SK-N-SH (cell line): ENCODE measurements around the gene ESYT3. TPM values are rescaled to one million over a fixed set of nuclear protein-coding genes. Genes with fewer than 3 reads are reported as not detected.

ENCODE experiments used
- CTCF ChIA-PET: fragments of 300-600, 350-600 bp; formaldehyde crosslinking; extraction: SDS; loops from one replicate; lab custom pipeline; 2021; lab: Yijun Ruan, JAX
- POLR2A ChIA-PET: fragments of 350-600 bp; sonication (Branson Sonifier 250); formaldehyde crosslinking; extraction: SDS; loops from one replicate; lab custom pipeline; 2020; ENCODE audit warnings: antibody characterized with exemption, inconsistent platforms; lab: Yijun Ruan, JAX
- DNase-seq: peaks from one replicate; pipeline ENCODE4 v3.0.0; 2012
- H2AFZ ChIP-seq: fragments of 200-600 bp; sonication (generic); 2 replicates; pipeline ENCODE4 v1.8.1; 2016; ENCODE audit warnings: antibody characterized with exemption, mild to moderate bottlenecking, low read depth
- H3F3A ChIP-seq: fragments of 200-600 bp; sonication (generic); replicated peaks from 2 replicates; pipeline ENCODE3; 2016; ENCODE audit warnings: antibody characterized with exemption, mild to moderate bottlenecking; ENCODE audit not compliant: insufficient read depth
- H3K27ac ChIP-seq, 2 experiments: fragments of 200-500 bp in 1 of 2; fragments of 200-600 bp in 1 of 2; sonication (Bioruptor generic) in 1 of 2; sonication (generic), shearing (Covaris generic) in 1 of 2; 2 replicates each; pipeline versions ENCODE4 v1.5.1 to v1.6.1; 2014 to 2016; ENCODE audit warnings: low read depth in 2 of 2, inconsistent platforms in 1 of 2, low read length in 1 of 2, mild to moderate bottlenecking in 1 of 2, mixed read lengths in 1 of 2
- H3K27me3 ChIP-seq: fragments of 200-600 bp; sonication (generic), shearing (Covaris generic); 2 replicates; pipeline ENCODE4 v1.6.1; 2016; ENCODE audit warnings: mixed run types; ENCODE audit not compliant: insufficient read depth
- H3K36me3 ChIP-seq, 2 experiments: fragments of 200-500 bp in 1 of 2; fragments of 200-600 bp in 1 of 2; sonication (Bioruptor generic) in 1 of 2; sonication (generic) in 1 of 2; replicated peaks in 1 of 2; 2 replicates each; pipeline versions ENCODE3 to v1.5.1; 2014 to 2016; ENCODE audit warnings: low read length in 1 of 2, mild to moderate bottlenecking in 1 of 2; ENCODE audit not compliant: insufficient read depth in 2 of 2, control insufficient read depth in 1 of 2
- H3K4me1 ChIP-seq, 2 experiments: fragments of 200-500 bp in 1 of 2; fragments of 200-600 bp in 1 of 2; sonication (Bioruptor generic) in 1 of 2; sonication (generic), shearing (Covaris generic) in 1 of 2; 2 replicates each; pipeline versions ENCODE4 v1.5.1 to v1.6.1; 2014 to 2016; ENCODE audit warnings: low read depth in 1 of 2, low read length in 1 of 2, mixed run types in 1 of 2; ENCODE audit not compliant: insufficient read depth in 2 of 2, control insufficient read depth in 1 of 2
- H3K4me2 ChIP-seq: fragments of 200-600 bp; sonication (generic), shearing (Covaris generic); 2 replicates; pipeline ENCODE4 v1.6.1; 2017; ENCODE audit warnings: mixed run types
- H3K4me3 ChIP-seq, 2 experiments: fragments of 200-500 bp in 1 of 2; fragments of 200-600 bp in 1 of 2; sonication (Bioruptor generic) in 1 of 2; sonication (generic), shearing (Covaris generic) in 1 of 2; 2 replicates each; pipeline versions ENCODE4 v1.5.1 to v1.8.1; 2014 to 2016; ENCODE audit warnings: low read depth in 2 of 2, inconsistent platforms in 1 of 2, low read length in 1 of 2, mild to moderate bottlenecking in 1 of 2, mixed read lengths in 1 of 2, moderate library complexity in 1 of 2
- H3K79me2 ChIP-seq: fragments of 200-600 bp; sonication (generic); 2 replicates; pipeline ENCODE4 v1.8.1; 2017; ENCODE audit warnings: mild to moderate bottlenecking; ENCODE audit not compliant: insufficient read depth
- H3K9ac ChIP-seq: fragments of 200-600 bp; sonication (generic); 2 replicates; pipeline ENCODE4 v1.6.1; 2017; ENCODE audit warnings: mixed run types
- H3K9me2 ChIP-seq: fragments of 200-600 bp; sonication (generic); 2 replicates; pipeline ENCODE4 v1.6.1; 2017; ENCODE audit warnings: mixed run types
- H3K9me3 ChIP-seq: fragments of 200-600 bp; sonication (generic); 2 replicates; pipeline ENCODE4 v1.6.1; 2017; ENCODE audit warnings: mixed run types, mild to moderate bottlenecking, moderate library complexity
- H4K20me1 ChIP-seq: fragments of 200-600 bp; sonication (generic); 2 replicates; pipeline ENCODE4 v1.6.1; 2017; ENCODE audit warnings: mild to moderate bottlenecking, mixed run types; ENCODE audit not compliant: insufficient read depth
- CTCF ChIP-seq: fragments of 200-600 bp; sonication (generic); IDR thresholded peaks from 2 replicates; pipeline ENCODE4 v1.6.1; 2017; ENCODE audit warnings: antibody characterized with exemption, mild to moderate bottlenecking, moderate library complexity
- EZH2phosphoT487 ChIP-seq: fragments of 200-600 bp; sonication (generic); IDR thresholded peaks from 2 replicates; pipeline ENCODE4 v1.6.1; 2017; ENCODE audit warnings: low read depth, mixed run types, mild to moderate bottlenecking, antibody characterized with exemption, moderate library complexity, borderline replicate concordance
- FOSL2 ChIP-seq: IDR thresholded peaks from 2 replicates; pipeline ENCODE4 v1.4.0; 2012; ENCODE audit warnings: low read depth, mild to moderate bottlenecking, moderate library complexity, borderline replicate concordance
- FOXJ3 ChIP-seq: sonication (generic); formaldehyde crosslinking; IDR thresholded peaks from 2 replicates; pipeline ENCODE4 v1.5.1; 2020; ENCODE audit warnings: mild to moderate bottlenecking, missing genetic modification reagents
- JUND ChIP-seq: IDR thresholded peaks from 2 replicates; pipeline ENCODE4 v1.4.0; 2012
- MEF2A ChIP-seq: IDR thresholded peaks from 2 replicates; pipeline ENCODE4 v1.4.0; 2012; ENCODE audit warnings: low read depth, borderline replicate concordance
- MXI1 ChIP-seq: IDR thresholded peaks from 2 replicates; pipeline ENCODE4 v1.6.1; 2012; ENCODE audit warnings: mild to moderate bottlenecking, low read depth, low read length, improper control_type of control experiment
- NFIC ChIP-seq: IDR thresholded peaks from 2 replicates; pipeline ENCODE4 v1.4.0; 2012; ENCODE audit warnings: borderline replicate concordance
- POLR2AphosphoS5 ChIP-seq: IDR thresholded peaks from 2 replicates; pipeline ENCODE4 v1.6.1; 2012; ENCODE audit warnings: low read depth, low read length
- RAD21 ChIP-seq: IDR thresholded peaks from 2 replicates; pipeline ENCODE4 v1.6.1; 2012; ENCODE audit warnings: mild to moderate bottlenecking, low read length
- RCOR1 ChIP-seq: fragments of 150-350 bp; IDR thresholded peaks from 2 replicates; pipeline ENCODE4 v1.6.1; 2017; ENCODE audit warnings: antibody characterized with exemption, low read length
- REST ChIP-seq: IDR thresholded peaks from 2 replicates; pipeline ENCODE4 v1.6.1; 2012; ENCODE audit warnings: mild to moderate bottlenecking, low read depth, low read length, moderate library complexity
- RFX5 ChIP-seq: IDR thresholded peaks from 2 replicates; pipeline ENCODE4 v1.6.1; 2012; ENCODE audit warnings: mild to moderate bottlenecking, improper control_type of control experiment, low read length
- RXRA ChIP-seq: IDR thresholded peaks from 2 replicates; pipeline ENCODE4 v1.4.0; 2012; ENCODE audit warnings: low read depth, mild to moderate bottlenecking, borderline replicate concordance
- SIN3A ChIP-seq: IDR thresholded peaks from 2 replicates; pipeline ENCODE4 v1.6.1; 2012; ENCODE audit warnings: low read depth, mild to moderate bottlenecking, low read length, moderate library complexity, borderline replicate concordance
- SMC3 ChIP-seq: IDR thresholded peaks from 2 replicates; pipeline ENCODE4 v1.6.1; 2012; ENCODE audit warnings: low read depth, low read length, improper control_type of control experiment
- USF1 ChIP-seq: IDR thresholded peaks from 2 replicates; pipeline ENCODE4 v1.4.0; 2012; ENCODE audit warnings: low read depth, borderline replicate concordance
- YY1 ChIP-seq: IDR thresholded peaks from 2 replicates; pipeline ENCODE4 v1.4.0; 2012; ENCODE audit warnings: low read depth, mild to moderate bottlenecking
- WGBS: methylation state at CpG from one replicate; pipeline ENCODE4 v1.1.6; 2017; ENCODE audit warnings: low lambda C conversion rate; 5-methylcytosine and 5-hydroxymethylcytosine counted together
- polyA plus RNA-seq, 3 experiments: library from polyadenylated mRNA; depleted of rRNA; stranded (reverse); fragments of >200 nt; gene quantifications; 2 replicates each; pipeline ENCODE4 v1.2.3, GENCODE V29; 2012
- TF ChIP-seq, protein P1 (sequence below): IDR thresholded peaks from 2 replicates; pipeline ENCODE4 v1.4.0; 2012; ENCODE audit warnings: low read depth, borderline replicate concordance
- TF ChIP-seq, protein P2 (sequence below): IDR thresholded peaks from 2 replicates; pipeline ENCODE4; 2012

The ESYT3 gene
- polyA plus RNA-seq, 1 of the 3 experiments (the other 2 are of a cell fraction): 0.33 TPM

DNA sequence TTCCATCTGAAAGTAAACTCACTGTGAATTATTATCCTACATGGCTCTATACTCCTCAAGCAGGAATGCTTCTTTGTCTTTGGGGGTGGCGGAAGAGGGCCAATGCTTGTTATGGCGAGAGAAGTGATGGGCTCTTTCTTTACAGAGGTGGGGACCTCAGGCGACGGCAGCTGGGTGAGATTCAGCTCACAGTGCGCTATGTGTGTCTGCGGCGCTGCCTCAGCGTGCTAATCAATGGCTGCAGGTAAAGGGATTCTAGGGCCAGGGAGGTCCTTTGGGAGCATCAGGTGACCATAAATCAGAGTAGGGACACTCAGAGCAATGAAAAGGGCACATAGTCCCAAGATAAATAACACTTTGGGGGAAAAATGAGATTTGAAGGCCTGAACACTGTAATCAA is 39.0 kb downstream of the ESYT3 start:
- H3F3A ChIP-seq: no peaks in the 10 kb centered on the region
- H3K4me2 ChIP-seq: no peak overlapping the region
- POLR2A ChIA-PET: no interaction called here
- WGBS: 92% methylated on average over 8 of the region's 8 CpGs
- no peaks in the 10 kb centered on the region for H3K79me2 ChIP-seq
- CTCF ChIA-PET: interaction anchor here (2.3 kb wide), 1 partner anchor 442 kb away, joined by 9 read pairs; no protein-coding TSS in a partner anchor
- H3K27me3 ChIP-seq: no peaks in the 10 kb centered on the region
- H3K4me3 ChIP-seq: no peak overlapping the region
- no peaks in the 10 kb centered on the region for H3K9me2 ChIP-seq
- H3K36me3 ChIP-seq: no peaks in the 10 kb centered on the region
- no peak overlapping the region for H3K27ac ChIP-seq
- no peak overlapping the region for H3K9ac ChIP-seq
- no peak for TF ChIP-seq EZH2phosphoT487
- TF ChIP-seq YY1: no peak
- no peak for TF ChIP-seq RFX5
- TF ChIP-seq SIN3A: no peak
- TF ChIP-seq MEF2A: no peak
- no peak for TF ChIP-seq MXI1
- TF ChIP-seq POLR2AphosphoS5: no peak
- TF ChIP-seq NFIC: no peak
- TF ChIP-seq RCOR1: no peak
- TF ChIP-seq REST: no peak
- no peak for TF ChIP-seq JUND
- TF ChIP-seq RXRA: no peak
- TF ChIP-seq FOSL2: no peak
- TF ChIP-seq, protein P1, sequence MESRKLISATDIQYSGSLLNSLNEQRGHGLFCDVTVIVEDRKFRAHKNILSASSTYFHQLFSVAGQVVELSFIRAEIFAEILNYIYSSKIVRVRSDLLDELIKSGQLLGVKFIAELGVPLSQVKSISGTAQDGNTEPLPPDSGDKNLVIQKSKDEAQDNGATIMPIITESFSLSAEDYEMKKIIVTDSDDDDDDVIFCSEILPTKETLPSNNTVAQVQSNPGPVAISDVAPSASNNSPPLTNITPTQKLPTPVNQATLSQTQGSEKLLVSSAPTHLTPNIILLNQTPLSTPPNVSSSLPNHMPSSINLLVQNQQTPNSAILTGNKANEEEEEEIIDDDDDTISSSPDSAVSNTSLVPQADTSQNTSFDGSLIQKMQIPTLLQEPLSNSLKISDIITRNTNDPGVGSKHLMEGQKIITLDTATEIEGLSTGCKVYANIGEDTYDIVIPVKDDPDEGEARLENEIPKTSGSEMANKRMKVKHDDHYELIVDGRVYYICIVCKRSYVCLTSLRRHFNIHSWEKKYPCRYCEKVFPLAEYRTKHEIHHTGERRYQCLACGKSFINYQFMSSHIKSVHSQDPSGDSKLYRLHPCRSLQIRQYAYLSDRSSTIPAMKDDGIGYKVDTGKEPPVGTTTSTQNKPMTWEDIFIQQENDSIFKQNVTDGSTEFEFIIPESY: no peak
- no peak for TF ChIP-seq CTCF
- TF ChIP-seq USF1: no peak
- no peak for TF ChIP-seq RAD21
- TF ChIP-seq, protein P2, sequence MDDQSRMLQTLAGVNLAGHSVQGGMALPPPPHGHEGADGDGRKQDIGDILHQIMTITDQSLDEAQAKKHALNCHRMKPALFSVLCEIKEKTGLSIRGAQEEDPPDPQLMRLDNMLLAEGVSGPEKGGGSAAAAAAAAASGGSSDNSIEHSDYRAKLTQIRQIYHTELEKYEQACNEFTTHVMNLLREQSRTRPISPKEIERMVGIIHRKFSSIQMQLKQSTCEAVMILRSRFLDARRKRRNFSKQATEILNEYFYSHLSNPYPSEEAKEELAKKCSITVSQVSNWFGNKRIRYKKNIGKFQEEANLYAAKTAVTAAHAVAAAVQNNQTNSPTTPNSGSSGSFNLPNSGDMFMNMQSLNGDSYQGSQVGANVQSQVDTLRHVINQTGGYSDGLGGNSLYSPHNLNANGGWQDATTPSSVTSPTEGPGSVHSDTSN: no peak
- TF ChIP-seq FOXJ3 (CRISPR knock-in tag): no peak
- no peak for TF ChIP-seq SMC3
- no peak for DNase-seq
- H4K20me1 ChIP-seq: no peaks in the 10 kb centered on the region
- H2AFZ ChIP-seq: no peak overlapping the region
- H3K4me1 ChIP-seq: peaks cover 0 to 5% of the 10 kb centered on the region in 2 experiments; a peak in 1 of 4 replicates
- H3K9me3 ChIP-seq: no peaks in the 10 kb centered on the region
